ENCODE data around the gene KREMEN1.

The KREMEN1 gene

GRCh38 chr22:29146091-29146560 is 73.3 kb downstream of the KREMEN1 start:
- peak in 2 of 10 donors; percentile 40 to 59 for DNase-seq
- intact Hi-C loops (cut with DNase I) = no loop called here

- peak in 2 of 10 donors; percentile 29 to 70 for DNase-seq
- intact Hi-C loops (cut with DNase I) = no loop called here
Observed at GRCh38 chr22:29146771-29147170, 73.9 kb downstream of the KREMEN1 start.

GRCh38 chr22:29147331-29147899 is 74.6 kb downstream of the KREMEN1 start:
- DNase-seq = peak in 3 of 10 donors; percentile 31 to 78 (median 46)
- intact Hi-C loops (cut with DNase I) = no loop called here

DNA sequence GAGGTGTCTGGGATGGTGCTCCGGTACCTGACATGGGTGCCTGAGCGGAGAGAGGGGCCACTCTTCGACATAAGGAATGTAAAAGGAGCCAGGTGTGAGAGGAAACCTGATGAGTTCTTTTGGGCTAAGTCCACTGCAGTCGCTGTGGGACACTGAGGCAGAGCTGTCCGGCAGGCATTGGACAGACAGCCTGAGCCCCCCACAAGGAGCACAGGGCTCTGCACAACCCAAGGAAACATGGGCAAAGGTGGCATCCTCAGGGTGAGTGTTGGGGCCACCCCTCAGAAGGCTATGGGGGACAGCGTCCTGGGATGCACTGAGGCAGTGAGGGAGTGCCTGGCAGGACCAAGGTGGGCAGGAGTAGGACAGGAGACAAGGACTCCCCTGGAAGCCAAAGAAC is 75.2 kb downstream of the KREMEN1 start:
- intact Hi-C loops (cut with DNase I) = no loop called here
- DNase-seq = peak in 2 of 10 donors; percentile 19 to 24

GRCh38 chr22:29148826-29149225 is 76.0 kb downstream of the KREMEN1 start:
- DNase-seq = peak in 2 of 10 donors; percentile 41 to 72
- intact Hi-C loops (cut with DNase I) = no loop called here

DNA sequence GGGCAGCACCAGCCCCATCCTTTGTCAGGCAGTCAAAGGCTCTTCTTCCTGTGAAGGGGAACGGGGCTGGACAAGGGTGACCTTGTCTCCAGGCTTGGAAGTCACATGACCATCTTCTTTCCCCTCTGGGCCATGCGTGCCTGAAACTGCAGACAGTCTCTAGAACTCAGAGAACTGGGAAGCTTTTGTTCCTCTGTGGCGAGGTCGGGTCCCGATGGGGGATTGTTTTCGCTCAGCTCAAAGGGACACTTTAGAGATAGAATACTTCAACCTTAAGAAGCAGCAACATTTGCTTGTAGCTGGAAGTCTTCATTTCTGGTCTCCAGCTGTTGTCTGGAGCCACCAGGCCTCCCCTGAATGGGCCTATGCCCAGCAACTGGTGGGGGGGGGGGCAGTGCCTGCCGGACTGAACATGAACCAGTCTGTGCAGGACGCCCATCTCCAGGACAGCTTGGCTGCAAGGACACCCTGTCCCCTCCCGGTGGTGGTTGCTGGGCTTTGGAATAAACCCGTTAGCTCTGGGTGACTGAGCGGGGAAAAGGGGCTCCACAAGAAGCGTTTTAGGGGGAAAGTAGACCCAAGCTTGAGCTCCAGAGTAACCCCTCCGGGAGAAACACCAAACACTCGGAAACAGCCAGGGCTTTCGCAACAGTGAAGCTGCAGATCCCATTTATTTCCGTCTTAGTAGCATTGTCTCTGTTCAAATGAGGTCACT is 77.2 kb downstream of the KREMEN1 start:
- intact Hi-C loops (cut with DNase I) = loop anchor here (5.0 to 10.0 kb wide), 2 partner anchors 78 to 295 kb away; partner anchors contain the start of gene KREMEN1
- DNase-seq = peak in 7 of 10 donors; percentile 22 to 92 (median 59)

DNA sequence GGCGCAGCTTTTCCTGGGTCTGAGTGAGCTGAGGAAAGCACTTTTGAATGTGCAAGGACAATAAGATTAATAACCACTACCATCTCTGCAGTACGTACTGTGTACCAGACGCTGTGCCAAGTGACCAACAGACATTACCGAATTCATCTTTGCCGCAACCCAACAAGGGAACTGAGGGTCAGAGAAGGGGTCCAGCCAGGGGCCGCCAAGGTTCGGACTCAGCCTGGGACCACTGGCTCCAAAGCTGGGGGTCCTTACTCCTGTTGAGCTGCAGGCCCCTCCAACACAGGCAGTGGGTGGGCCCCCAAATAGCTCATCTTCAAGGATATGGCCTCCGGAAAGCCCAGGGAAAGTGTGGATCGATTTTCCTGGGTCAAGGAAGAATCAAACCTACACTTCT is 77.9 kb downstream of the KREMEN1 start:
- intact Hi-C loops (cut with DNase I) = loop anchor here (5.0 to 10.0 kb wide), 2 partner anchors 78 to 296 kb away; partner anchors contain the start of gene KREMEN1
- DNase-seq = peak in 2 of 10 donors; percentile 37 to 75

DNA sequence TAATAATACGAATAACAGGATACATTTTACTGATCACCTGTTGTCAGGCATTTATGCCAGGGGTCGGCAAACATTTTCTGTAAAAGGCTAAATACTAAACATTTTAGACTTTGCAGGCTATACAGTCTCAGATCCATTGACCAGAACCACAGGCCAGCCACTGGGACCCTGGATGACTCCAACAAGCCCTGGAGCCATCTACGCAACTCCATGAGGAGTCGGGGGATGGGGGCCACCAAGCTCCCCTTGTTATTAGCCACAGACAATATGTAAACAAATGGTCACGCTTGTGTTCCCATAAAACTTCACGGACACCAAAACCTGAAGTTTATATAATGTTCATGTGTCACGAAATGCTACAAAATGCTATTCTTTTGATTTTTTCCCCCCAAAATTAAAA is 78.5 kb downstream of the KREMEN1 start:
- peak in 1 of 10 donors; percentile 25 for DNase-seq
- intact Hi-C loops (cut with DNase I) = loop anchor here (5.0 to 10.0 kb wide), 2 partner anchors 79 to 297 kb away; partner anchors contain the start of gene KREMEN1

GRCh38 chr22:29152045-29152953 is 79.5 kb downstream of the KREMEN1 start:
- intact Hi-C loops (cut with DNase I) = loop anchor here (5.0 to 10.0 kb wide), 2 partner anchors 80 to 297 kb away; partner anchors contain the start of gene KREMEN1
- DNase-seq = peak in 6 of 10 donors; percentile 32 to 86 (median 66)

DNA sequence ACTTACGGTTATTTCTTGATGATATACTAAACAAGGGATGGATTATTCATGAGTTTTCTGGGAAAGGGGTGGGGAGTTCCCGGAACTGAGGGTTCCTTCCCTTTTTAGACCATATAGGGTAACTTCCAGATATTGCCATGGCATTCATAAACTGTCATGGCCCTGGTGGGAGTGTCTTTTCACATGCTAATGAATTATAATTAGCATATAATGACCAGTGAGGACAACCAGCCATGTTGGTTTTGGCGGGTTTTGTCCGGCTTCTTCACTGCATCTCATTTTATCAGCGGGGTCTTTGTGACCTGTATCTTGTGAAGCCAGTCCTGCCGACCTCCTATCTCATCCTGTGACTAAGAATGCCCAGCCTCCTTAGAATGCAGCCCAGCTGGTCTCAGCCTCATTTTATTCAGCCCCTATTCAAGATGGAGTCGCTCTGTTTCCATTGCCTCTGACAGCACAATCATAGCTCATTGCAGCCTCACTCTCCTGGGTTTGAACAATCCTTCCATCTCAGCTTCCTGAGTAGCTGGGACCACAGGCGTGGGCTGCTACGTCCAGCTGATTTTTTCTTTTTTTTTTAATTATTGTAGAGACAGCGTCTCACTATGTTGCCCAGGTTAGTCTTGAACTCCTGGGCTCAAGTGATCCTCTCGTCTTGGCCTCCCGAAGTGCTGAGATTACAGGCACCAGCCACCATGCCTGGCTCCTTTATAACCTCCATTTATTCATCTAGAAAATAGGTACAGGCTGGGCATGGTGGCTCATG is 80.3 kb downstream of the KREMEN1 start:
- intact Hi-C loops (cut with DNase I) = loop anchor here (5.0 to 10.0 kb wide), 2 partner anchors 81 to 298 kb away; partner anchors contain the start of gene KREMEN1
- DNase-seq = peak in 2 of 10 donors; percentile 11 to 47

- DNase-seq = peak; percentile 61 to 97 (median 80)
- intact Hi-C loops (cut with DNase I) = loop anchor here (5.0 to 10.0 kb wide), 2 partner anchors 82 to 300 kb away; partner anchors contain the start of gene KREMEN1
Observed at GRCh38 chr22:29154364-29155048, 81.7 kb downstream of the KREMEN1 start.

DNA sequence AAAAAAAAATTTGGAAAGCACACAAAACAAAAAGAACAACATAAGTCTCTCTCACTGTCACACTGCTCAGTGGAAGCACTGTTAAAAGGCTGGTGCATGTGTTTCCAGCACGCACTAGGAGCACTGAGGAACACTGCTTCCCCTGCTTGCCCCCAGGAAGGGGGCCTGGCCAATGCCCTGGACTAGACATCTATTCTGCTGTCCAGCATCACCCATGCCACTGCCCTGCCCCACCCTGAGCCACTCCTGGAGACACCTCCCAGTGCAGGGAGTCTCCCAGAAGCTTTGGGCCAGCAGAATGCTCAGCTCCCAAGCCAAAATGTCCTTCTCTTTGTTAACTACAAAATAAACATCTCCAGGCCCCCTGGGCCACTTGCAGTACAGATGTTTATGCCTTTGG is 83.1 kb downstream of the KREMEN1 start:
- intact Hi-C loops (cut with DNase I) = loop anchor here (10.0 kb wide), 1 partner anchor 301 kb away; no protein-coding TSS in a partner anchor
- DNase-seq = peak in 2 of 10 donors; percentile 60 to 61

GRCh38 chr22:29156507-29156906 is 83.7 kb downstream of the KREMEN1 start:
- DNase-seq = peak in 2 of 10 donors; percentile 70 to 87
- intact Hi-C loops (cut with DNase I) = loop anchor here (10.0 kb wide), 1 partner anchor 302 kb away; no protein-coding TSS in a partner anchor

DNA sequence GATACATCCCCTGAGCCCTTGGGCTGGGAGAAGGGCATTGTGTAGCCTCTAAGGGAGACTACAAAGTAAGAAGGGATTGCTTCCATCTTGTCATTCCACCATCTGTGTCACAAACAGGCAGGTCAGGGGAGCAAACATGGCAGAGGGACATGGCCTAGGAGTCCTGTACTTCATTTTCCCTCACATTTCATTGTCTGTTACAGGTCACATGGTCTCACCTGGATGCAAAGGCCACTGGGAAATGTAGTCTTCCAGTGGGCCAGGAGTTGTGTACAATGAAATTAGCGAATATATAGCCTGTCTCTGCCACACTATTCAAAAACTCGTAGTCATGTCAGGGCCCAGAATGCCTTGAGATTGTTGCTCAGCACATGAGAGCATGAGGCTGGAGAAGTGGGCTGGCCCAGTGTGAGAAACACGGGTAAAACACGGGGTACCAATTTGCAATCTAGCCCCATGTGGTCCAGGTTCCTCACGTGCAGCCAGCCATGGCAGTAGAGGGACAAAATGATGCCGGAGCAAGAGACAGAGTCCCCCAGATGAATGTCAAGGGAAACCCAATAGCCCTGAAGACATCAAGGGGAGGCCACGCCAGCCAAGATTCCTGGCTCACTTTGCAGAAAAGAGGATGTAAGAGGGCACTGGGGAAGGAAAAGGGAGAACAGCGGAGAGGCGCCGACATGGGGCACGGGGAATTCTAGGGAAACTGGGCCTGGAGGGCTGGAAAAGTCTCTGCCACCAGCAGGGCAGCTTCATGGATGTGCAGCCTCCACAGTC is 85.1 kb downstream of the KREMEN1 start:
- intact Hi-C loops (cut with DNase I) = loop anchor here (10.0 kb wide), 1 partner anchor 303 kb away; no protein-coding TSS in a partner anchor

GRCh38 chr22:29158546-29158945 is 85.7 kb downstream of the KREMEN1 start:
- peak in 2 of 10 donors; percentile 19 to 61 for DNase-seq

More for the DNA sequence above, 85.1 kb downstream of the KREMEN1 start:
- DNase-seq = peak in 1 of 10 donors; percentile 59

GRCh38 chr22:29163808-29164207 is 91.0 kb downstream of the KREMEN1 start:
- intact Hi-C loops (cut with DNase I) = no loop called here
- peak in 2 of 10 donors; percentile 37 to 48 for DNase-seq

More at GRCh38 chr22:29158546-29158945, 85.7 kb downstream of the KREMEN1 start:
- intact Hi-C loops (cut with DNase I) = loop anchor here (10.0 kb wide), 1 partner anchor 304 kb away; no protein-coding TSS in a partner anchor

DNA sequence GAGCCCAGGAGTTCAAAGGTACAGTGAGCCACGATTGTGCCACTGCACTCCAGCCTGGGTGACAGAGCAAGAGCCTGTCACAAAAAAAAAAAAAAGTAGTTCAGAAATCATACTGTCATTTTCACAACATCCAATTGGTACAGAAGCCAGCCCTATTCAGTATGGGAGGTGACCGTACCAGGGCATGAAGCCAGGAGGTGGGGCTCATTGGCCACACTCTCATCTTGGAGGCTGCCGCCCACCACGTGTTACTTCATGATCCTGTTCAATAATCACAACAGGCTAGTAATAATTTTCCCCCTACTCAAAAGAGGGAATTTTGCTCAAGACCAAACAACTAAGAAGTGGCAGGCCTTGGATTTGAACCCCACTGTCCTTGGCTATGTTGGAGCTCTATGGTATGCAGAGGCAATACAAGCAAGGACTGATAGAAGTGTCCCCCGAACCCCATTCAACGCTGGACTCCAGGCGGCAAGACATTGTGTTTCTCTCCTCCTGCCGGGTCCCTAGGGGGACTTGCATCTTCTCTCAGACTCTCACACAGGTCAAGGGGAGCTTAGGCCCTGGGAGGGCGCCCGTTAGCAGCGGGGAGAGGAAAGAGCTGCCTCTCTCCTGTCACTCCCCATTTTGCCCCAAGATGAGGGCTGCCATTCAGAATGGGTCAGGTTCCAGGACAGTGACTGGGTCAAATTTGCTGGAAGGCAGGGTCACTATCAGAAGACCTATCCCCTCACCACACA is 92.7 kb downstream of the KREMEN1 start:
- peak in 3 of 10 donors; percentile 27 to 73 (median 66) for DNase-seq
- intact Hi-C loops (cut with DNase I) = no loop called here

Measured in posterior cingulate gyrus (tissue), 11 donors.